HG02870 (cell line): ENCODE results near the gene BAX.

Source experiments
- ATAC-seq: cut with Tn5 transposase; IDR thresholded peaks from one replicate; pipeline ENCODE4 v1.9.1; 2021; ENCODE audit warnings: mild to moderate bottlenecking, moderate library complexity; ENCODE audit not compliant: unreplicated experiment

BAX gene

DNA sequence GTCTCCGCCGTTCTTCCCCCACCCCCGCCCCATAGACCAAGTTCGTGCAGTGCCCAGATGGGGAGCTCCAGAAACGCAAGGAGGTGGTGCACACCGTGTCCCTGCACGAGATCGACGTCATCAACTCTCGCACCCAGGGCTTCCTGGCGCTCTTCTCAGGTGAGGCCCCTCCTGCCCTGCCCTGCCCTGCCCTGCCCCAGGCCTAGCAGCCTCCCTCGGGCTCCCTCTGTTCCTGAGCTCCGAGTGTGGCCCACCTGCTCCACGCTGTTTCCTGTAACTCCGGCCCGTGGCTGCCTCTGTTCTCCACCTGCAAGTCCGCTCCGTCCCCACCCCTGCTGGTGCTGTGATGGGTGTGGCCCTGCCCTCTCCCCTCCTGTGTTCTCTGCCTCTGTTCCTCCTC lies 55.8 kb downstream of the BAX start:
- ATAC-seq: no peak

DNA sequence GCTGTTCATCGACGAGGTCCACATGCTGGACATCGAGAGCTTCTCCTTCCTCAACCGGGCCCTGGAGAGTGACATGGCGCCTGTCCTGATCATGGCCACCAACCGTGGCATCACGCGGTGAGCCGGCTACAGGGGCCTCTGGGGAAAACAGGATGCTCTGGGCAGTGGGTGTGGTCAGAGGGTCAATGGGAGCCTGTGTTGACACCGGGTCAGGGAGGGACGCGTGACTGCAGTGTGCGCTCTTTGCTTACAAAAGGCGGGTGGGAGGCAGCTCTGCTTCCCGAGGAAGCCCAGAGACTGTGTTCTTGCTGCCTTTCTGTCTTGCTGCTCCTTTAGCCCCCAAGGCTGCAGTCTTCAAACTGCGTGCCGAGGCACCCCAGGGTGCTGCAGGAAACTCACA lies 56.5 kb downstream of the BAX start:
- ATAC-seq: no peak
